Sigmoid colon (tissue), 4 donors: ENCODE results near the gene SLC25A51.

Experiments
- EP300 ChIP-seq, 4 donors: sonication (generic); formaldehyde crosslinking; IDR thresholded peaks; one replicate each; pipeline ENCODE4 v1.6.1; 2017; ENCODE audit warnings: antibody characterized with exemption in 4 of 4
- POLR2A ChIP-seq, 2 donors: fragments of 450-650 bp; IDR thresholded peaks; one replicate each; pipeline ENCODE4 v1.6.1; 2016; ENCODE audit warnings: antibody characterized with exemption in 2 of 2, mild to moderate bottlenecking in 2 of 2, moderate library complexity in 2 of 2
- POLR2AphosphoS5 ChIP-seq, 4 donors: sonication (generic); formaldehyde crosslinking; IDR thresholded peaks; one replicate each; pipeline ENCODE4 v1.6.1; 2017; ENCODE audit warnings: antibody characterized with exemption in 4 of 4
- TF ChIP-seq, protein P1 (sequence below), 4 experiments: fragments of 450-650 bp in 3 of 4; fragments of 200-600 bp in 1 of 4; IDR thresholded peaks; one replicate each; pipeline ENCODE4 v1.5.1; 2016 to 2019; ENCODE audit warnings: antibody characterized with exemption in 4 of 4, mild to moderate bottlenecking in 3 of 4, moderate library complexity in 2 of 4

- TF ChIP-seq, protein P1, sequence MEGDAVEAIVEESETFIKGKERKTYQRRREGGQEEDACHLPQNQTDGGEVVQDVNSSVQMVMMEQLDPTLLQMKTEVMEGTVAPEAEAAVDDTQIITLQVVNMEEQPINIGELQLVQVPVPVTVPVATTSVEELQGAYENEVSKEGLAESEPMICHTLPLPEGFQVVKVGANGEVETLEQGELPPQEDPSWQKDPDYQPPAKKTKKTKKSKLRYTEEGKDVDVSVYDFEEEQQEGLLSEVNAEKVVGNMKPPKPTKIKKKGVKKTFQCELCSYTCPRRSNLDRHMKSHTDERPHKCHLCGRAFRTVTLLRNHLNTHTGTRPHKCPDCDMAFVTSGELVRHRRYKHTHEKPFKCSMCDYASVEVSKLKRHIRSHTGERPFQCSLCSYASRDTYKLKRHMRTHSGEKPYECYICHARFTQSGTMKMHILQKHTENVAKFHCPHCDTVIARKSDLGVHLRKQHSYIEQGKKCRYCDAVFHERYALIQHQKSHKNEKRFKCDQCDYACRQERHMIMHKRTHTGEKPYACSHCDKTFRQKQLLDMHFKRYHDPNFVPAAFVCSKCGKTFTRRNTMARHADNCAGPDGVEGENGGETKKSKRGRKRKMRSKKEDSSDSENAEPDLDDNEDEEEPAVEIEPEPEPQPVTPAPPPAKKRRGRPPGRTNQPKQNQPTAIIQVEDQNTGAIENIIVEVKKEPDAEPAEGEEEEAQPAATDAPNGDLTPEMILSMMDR (IDR thresholded peaks at IDR 0.05) = no peak
- no peak for TF ChIP-seq POLR2A (IDR thresholded peaks at IDR 0.05)
- no peak for TF ChIP-seq EP300 (IDR thresholded peaks at IDR 0.05)
- no peak for TF ChIP-seq POLR2AphosphoS5 (IDR thresholded peaks at IDR 0.05)
These were observed 13.4 kb upstream of the SLC25A51 start for GRCh38 chr9:37917313-37917731.
